GM12891 (cell line): ENCODE data around the gene PBX2.

ENCODE experiments used
- PAX5 ChIP-seq: IDR thresholded peaks from 2 replicates; pipeline ENCODE4 v1.6.1; 2011; ENCODE audit warnings: low read length, moderate library complexity, mild to moderate bottlenecking; ENCODE audit not compliant: insufficient read depth, severe bottlenecking
- POLR2A ChIP-seq: IDR thresholded peaks from 2 replicates; pipeline ENCODE4 v1.6.1; 2011; ENCODE audit warnings: low read depth, low read length, control low read depth
- TAF1 ChIP-seq: IDR thresholded peaks from 2 replicates; pipeline ENCODE4 v1.6.1; 2011; ENCODE audit warnings: low read depth, low read length, control low read depth

DNA sequence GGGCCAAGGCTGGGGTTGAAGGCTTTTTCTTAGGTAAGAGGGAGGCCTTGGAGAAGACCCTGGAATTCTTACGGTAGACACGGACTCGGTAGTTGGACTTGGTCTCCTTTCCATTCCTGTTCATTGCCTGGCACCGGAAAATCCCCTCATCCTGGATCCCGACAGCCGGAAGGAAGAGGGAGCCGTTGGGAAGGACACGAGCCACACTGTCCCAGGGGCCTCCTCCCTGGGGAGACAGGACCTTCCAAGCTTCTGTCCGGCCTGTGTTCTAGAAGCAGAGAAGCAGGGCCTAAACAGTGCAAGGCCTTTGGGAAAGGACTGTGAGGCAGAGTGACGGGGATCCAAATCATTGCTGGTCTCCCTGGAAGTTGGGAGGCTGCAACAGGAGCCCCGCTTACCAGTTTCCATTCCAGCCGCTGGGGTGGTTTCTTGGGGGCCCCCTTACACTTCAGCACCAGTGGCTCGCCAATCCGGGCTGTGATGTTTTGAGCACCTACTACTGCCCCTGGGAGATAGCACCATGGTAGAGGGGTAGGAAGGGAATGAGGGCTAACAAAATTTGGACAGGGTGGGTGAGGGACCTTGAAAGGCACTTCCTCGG lies 6.4 kb downstream of the PBX2 start:
- TF ChIP-seq POLR2A = no peak
- no peak for TF ChIP-seq PAX5
- TF ChIP-seq TAF1 = no peak
